GM21515 (cell line): ENCODE measurements around the gene ANXA10.
A peak's percentile ranks its signal among the peaks of the same experiment; 100 is the strongest.
"Not testable (repeated sequence)": the region's sequence is repeated elsewhere in the genome, so short reads cannot be mapped to it uniquely, and the experiment has no call there.

ENCODE experiments used
- ATAC-seq: cut with Tn5 transposase; IDR thresholded peaks from one replicate; pipeline ENCODE4 v1.9.1; 2021; ENCODE audit not compliant: unreplicated experiment

ANXA10 gene, protein sequence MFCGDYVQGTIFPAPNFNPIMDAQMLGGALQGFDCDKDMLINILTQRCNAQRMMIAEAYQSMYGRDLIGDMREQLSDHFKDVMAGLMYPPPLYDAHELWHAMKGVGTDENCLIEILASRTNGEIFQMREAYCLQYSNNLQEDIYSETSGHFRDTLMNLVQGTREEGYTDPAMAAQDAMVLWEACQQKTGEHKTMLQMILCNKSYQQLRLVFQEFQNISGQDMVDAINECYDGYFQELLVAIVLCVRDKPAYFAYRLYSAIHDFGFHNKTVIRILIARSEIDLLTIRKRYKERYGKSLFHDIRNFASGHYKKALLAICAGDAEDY

DNA sequence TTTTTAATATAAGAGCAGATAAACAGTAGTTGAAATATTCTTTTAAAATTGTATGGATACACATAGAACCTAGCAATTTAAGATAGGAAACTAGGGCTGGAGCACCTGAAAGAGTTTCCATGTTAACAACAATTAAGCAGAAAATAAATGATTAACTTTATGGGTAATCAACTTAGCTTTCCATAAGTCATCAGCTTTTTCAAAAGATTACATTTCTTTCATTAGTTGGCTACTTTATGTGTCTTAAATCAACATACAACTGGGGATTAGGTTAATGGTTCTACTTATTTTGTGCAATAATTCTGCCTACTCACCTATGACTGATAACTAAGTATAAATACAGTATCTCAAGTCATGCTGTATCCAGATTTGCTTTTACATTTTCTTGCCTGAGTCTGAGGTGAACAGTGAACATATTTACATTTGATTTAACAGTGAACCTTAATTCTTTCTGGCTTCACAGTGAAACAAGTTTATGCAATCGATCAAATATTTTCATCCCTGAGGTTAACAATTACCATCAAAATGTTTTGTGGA is at the start of gene ANXA10:
Gene ANXA10, plus strand, starts transcription at position 362 of the 537 bp plus-strand sequence. Its CDS starts 164 bp downstream, at position 526.
- ATAC-seq, result no peak

DNA sequence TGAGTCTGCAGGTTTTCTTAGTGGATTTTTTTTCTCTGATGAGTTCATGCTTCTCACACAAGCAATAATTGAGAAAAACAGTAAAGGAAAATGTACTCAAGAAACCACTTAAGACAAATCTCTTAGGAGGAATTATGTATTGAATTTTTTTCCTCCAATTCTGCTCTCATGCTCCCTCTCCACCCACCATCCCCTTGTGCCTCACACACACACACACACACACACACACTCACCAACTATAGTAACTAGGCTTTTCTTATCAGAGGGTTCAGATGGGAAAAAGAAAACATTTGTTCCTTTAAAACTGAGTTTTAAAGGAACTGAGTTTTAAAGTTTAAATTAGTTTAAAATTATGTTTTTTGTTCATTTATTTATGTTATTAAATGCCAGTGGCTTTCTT is 47.0 kb upstream of the ANXA10 start:
- ATAC-seq, result no peak

DNA sequence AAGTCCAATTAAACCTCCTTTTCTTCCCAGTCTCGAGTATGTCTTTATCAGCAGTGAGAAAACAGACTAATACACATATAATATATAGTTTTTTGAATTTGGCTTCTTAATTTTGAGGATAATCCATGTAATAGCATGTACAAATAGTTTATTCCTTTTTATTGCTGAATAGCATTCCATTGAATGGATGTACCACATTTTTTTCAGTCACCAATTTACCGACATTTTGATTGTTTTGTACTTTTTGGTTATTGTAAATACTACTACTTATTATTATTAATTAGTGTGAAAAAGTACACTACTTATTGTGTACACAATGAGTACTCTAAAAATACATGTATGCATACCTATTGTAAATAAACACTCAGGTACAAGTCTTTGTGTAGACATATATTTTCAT is 42.3 kb upstream of the ANXA10 start:
- ATAC-seq, result no peak

DNA sequence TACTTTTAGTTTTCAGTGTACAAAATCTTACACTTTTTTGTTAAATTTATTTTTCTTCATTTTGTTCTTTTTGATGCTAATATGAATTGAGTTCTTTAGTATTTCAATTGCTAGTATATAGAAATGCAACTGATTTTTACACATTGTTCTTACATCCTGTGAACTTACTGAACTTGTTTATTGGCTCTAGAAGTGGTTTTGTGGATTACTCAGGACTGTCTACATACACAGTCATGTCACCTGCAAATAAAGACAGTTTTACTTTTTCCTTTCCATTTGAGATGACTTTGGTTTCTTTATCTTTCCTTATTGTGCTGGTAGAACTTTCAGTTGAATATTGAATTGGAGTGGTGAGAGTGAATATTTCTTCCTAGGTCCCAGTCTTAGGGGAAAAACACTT is 40.8 kb upstream of the ANXA10 start:
- no peak for ATAC-seq

DNA sequence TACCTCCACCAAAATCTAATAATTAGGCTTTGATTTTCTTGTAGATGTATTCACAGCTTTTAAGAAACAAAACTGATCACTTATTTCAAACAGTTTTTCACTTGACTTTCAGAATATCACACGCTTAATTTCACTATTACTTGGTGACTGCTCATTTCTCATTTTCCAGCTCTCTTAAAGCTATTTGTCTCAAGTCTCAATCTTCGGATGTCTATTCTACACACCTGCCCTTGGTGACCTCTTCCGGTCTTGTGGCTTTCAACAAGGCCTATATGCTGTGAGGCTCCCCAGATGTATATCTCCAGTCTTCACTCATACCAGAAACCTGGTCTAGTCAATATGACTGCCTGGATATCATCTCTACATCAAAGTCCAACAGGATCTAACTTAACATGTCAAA is 34.9 kb upstream of the ANXA10 start:
- ATAC-seq, result peak; percentile 91

DNA sequence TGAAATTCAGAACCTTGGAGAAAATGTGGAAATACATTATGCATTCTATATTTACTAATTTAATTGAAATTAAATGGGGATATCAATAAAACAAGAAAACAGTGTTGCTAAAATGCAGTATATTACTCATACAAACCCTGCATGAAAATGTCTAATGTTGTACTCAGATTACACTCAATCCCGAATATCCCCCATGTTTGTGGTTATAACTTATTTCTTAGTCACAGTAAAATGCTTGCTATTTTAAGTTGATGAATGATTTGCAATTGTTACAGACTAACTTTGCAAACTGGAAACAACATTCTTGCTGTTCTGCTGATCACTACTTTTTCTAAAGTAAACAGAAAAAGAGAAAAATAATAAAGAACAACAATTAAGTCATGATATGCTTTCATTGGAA is 33.1 kb upstream of the ANXA10 start:
- no peak for ATAC-seq

DNA sequence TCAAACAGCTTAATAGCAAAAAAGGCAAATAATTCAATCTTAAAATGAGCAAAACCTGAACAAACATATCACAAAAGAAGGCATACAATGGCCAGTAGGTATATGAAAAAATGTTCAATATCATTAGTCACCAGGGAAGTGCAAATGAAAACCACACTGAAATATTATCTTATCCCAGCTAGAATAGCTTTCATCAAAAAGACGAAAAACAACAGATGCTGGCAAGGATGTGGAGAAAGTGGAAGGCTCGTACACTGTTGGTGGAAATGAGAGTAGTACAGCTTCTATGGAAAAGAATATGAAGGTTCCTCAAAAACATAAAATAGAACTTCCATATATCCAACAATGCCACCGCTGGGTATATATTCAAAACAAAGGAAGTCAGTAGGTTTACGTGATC is 29.3 kb upstream of the ANXA10 start:
- ATAC-seq, result no peak

DNA sequence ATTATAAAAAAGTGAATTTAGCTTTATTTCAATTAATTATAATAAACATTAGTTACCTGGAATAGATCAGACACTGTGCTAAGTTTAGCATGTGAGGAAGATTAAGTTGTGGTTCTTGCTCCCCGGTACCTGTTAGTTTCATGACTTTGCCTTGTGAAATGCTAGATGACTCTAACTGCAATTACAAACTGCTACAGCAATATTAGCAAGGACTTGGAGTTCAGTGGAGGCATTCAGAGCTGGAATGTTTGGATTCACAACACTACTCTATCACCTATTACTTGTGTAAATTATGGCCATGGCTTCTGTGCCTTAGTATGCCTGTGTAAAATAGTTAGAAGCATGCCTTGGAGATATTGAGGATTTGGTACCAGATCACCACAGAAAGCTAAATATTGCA is 21.4 kb upstream of the ANXA10 start:
- no peak for ATAC-seq

DNA sequence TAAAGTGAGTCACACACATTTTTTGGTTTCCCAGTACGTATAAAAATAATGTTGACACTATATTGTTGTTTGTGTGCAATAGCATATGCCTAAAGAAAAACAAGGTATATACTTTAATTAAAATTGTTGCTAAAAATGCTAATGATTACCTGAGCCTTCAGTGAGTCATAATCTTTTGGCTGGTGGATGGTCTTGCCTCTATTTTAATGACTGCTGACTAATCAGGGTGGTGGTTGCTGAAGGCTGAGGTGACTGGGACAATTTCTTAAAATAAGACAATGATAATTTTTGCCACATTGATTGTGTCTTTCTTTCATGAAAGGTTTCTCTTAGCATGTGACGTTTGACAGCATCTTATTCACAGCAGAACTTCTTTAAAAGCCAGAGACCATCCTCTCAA is 21.0 kb upstream of the ANXA10 start:
- ATAC-seq, result no peak

DNA sequence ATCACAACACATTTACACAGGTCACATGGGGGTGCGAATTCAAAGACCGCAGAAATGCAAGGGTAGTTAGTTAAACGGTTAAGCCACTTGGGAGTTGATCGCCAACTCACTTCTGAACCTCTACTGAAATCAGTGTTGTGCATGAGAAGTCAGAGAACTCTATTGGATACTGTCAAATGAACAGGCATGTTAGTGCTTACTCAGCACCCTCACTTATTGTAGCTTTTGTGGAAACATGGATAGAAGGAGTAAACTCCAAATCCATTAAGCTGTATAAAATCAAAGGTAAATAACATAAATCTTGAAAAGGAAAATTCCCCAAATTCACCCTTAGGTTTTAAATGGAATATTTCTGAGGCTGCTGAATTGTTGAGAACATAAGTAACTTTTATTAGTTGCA is 17.5 kb upstream of the ANXA10 start:
- no peak for ATAC-seq

DNA sequence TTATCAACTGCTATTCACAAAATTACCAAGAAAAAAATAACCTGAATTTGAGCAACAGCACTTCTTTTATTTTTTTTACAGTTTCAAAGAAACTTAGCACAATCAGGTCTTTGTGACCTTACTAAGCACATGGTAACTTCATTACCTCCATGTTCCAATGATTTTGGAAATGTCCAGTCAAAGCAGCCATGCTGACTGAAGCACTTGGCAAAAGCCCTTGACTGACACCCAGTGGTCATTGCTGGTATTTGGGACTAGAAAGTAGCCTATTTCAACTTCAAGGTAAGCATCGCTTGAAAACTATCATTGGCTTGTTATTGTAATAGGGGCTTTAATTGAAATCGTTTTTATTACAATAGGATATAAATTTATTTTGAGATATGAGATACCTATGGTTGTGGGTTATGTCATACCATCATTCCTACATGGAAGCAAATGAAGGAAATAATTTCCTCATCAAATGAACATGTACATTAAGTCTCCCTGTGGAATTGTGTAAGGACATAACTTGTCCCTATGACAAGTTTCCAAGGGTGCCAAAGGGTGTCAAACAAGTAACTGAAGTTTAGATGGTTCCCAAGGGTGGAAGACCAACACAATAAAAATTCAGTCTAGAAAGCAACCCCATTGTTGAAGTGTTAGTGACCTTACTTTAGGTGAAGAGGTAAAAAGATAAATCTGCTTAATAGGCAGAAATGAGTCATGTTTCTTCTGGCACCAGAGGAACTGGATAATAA is 15.2 kb upstream of the ANXA10 start:
- peak; percentile 93 for ATAC-seq

DNA sequence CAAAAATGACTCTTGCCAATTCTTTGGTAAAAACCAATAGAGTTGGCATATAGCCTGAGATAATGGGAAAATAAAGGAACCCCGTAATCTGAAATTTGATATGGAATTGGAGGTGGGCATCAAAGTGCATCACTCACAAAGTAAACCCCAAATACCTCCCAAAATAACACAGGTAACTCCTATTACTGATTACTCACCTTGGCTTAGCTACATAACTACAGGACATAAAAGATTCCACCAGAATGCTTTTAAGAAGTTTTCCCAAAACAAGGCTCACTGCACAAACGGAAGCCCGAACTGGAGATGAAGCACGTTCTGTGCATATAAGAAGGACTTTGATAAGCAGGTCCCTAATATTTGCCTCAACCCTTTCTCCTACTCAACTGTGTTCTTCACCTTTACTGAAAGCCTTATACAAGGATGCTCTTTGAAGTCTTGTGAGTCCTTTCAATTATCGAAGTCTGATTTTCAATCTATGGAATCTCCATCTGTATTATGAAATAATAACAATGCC is 14.6 kb upstream of the ANXA10 start:
- ATAC-seq, result no peak

DNA sequence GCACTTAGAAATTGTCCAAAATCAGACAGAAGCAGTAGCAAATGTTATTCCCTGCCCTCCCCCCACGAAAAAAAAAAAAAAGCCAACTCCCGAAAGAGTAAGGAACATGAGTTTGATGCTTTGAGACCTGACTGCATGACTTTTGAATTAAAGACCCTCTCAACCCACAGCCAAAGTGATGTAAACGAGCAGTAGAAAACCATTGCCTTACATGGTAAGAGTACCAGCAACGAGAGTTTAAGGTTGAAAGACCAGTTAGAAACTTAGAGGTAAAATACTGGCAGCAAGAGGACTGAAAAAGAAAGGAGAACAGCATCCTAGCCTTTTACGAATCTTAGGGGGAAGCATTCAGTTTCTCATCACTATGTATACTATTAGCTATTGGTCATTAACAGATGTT is 10.0 kb upstream of the ANXA10 start:
- no peak for ATAC-seq

DNA sequence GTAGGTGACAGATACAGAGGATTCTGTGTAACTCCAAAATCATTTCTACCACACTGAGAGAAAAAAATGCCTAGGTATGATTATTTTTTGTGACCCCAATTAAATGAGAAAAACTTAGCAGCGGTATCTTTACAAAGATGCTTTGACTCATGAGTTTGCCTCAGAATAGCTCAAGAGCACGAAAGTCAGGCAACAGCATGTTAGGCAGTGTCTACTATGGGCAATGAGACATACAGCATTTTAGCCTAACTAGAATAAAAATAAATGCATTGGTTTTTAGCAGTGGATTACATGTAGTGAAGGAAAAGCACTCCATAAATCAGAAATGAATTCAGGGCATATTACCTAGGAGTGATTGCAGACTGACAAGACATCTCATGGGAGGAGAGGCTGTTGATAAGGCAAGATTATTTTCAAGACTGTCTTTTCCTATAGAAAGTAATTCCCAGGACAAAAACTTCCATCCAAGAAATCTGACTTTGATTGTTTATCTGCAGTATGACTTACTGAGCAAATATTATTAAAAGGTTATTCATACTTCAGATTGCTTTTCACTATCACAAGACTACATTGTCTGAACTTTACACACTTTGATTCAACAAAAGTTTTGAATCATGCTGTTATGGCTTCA is 3.6 kb downstream of the ANXA10 start:
- ATAC-seq, result no peak

DNA sequence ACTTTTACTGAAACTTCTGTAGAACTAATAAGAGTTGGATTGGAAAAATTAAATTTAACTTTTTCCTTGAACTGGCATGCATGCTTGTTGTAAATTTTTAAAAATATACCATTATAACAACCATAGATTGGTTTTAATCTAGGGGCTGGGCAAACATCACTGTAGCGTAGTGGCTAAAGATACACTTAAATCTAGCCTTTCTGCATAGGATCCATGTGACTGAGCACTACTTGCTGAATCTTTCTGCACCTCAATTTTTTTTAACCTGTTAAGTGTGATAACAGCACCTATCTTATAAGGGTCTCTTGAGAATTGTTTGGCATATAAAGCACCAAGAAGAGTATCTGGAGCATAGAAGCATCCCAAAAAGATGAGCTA is 4.1 kb downstream of the ANXA10 start:
- ATAC-seq, result no peak

DNA sequence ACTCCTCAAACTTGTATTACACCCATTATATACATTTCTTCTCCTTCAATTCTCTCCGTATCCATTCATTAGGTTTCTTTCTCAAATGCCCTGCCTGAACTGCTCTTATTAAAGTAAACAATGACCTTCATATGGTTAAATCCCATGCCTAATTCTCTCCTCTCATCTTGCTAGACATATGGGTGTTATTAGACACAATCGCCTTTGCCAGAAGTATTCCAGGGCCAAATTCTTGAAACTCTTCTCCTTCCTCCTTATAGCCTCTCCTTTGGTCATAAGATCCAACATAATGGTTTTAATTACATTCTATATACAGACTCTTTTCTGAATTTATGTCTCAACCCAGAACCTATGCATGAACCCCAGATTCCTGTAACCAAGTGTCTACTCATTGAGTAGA is 4.8 kb downstream of the ANXA10 start:
- no peak for ATAC-seq

DNA sequence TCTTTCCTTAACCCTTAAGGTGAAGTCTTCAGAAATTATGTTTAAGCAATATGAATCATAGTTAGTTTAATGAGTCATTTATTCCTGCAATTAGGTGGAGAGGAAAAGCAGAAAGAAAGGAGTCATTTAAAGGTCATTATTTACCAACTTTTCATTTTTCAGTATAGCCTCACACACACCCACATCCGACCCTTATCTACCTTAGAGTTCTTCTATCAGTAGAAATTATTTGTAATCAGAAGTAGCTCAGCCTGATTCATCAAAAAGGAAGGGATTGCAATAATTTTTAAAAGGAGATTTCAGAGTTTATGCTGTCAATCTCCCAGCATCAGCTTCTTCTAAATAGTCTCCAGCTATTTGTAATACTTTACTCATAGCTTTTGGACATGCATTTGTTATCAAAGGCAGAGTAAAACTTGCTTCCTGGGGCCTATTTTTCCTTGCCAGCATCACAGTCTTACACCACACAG is 5.9 kb downstream of the ANXA10 start:
- no peak for ATAC-seq

DNA sequence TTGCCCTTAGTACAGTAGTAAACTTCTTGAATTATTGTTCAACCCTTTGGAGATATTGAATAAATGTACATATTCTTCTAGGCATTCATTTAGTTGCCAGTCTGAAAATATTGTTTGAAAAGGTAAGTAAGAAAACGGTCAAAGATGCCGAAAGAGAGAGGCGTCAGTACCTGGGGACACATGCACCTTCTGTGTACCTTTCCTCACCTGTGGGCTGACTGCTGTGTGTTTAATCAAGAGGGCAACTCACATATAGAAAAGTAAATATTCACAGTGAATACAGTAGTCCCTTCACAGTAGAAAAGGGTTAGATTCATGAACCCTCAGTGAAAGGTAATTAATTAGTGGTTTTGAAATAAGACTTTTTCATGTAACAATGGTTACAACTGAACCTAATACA is 6.9 kb downstream of the ANXA10 start:
- ATAC-seq, result no peak

DNA sequence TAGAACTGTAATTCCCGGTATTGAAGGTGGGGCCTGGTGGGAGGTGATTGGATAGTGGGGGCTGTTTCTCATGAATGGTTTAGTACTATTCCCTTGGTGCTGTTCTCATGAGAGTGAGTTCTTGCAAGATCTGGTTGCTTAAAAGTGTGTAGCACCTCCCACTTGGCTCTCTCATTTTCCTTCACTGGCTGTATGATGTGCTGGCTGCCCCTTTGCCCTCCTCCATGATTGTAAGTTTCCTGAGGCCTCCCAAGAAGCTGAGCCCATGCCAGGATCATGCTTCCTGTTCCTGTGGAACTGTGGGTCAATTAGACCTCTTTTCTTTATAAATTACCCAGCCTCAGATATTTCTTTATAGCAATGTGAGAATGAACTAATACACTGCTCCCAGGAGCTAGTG is 8.7 kb downstream of the ANXA10 start:
- ATAC-seq, result no peak

DNA sequence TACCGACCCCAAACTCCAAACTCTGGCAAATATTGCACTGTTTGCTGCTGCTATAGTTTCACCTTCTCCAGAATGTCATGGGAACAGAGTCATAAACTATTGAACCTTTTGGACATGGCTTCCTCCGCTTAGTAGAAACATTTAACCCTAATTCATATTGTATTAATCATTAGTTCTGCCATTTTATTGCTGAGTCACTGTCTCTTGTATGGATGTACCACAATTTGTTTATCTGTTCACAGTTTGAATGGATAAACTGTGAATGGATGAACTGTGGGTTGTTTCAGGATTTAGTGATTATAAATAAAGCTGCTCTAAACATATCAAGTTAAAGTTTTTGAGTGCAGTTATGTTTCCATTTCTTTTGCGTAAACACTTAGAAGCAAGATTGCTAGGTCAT is 10.1 kb downstream of the ANXA10 start:
- no peak for ATAC-seq

DNA sequence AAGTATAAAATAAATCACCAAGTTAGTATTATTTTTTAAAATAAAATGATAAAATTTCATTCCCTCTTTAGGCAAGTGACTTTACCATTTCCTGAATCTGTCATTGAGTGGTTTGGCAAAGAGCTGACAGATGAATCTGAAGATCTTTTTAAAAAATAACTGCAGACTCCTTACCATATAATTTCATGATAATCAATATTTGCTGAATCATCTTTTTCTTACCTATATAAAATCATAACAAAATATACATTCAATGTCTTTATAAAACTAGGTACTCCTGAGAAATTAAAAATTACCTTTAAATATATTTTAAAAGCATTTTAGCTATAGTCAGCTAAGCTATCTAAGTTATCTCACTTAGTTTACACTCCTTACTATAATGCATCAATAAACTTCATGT is 17.2 kb downstream of the ANXA10 start:
- no peak for ATAC-seq

DNA sequence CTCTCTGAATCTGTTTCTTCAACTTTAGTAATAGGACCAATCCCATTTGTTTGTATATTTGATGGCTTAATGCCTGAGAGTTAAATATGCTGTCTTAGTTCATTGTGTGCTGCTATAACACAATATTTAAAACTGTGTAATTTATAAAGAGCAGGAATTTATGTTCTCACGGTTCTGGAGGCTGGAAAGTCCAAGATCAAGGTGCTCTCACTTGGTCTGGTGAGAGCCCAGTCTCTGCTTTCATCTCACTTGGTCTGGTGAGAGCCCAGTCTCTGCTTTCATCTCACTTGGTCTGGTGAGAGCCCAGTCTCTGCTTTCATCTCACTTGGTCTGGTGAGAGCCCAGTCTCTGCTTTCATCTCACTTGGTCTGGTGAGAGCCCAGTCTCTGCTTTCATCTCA is 20.7 kb downstream of the ANXA10 start:
- not testable (repeated sequence) for ATAC-seq
